ENCODE measurements around the gene SLC41A1.
A peak's percentile ranks its signal among the peaks of the same experiment; 100 is the strongest.

The SLC41A1 gene

GRCh38 chr1:205800427-205800826 lies 12.6 kb downstream of the SLC41A1 start:
- DNase-seq (ENCODE audit: low read depth) = no peak
- no peak overlapping the region for H3K4me3 ChIP-seq (ENCODE audit: low read depth, low read length)
- TF ChIP-seq CTCF (IDR thresholded peaks at IDR 0.05; ENCODE audit: insufficient read depth, low read depth, low read length, missing control alignments) = no peak

GRCh38 chr1:205798577-205798976 lies 14.4 kb downstream of the SLC41A1 start:
- DNase-seq (ENCODE audit: low read depth) = no peak
- no peak for TF ChIP-seq CTCF (IDR thresholded peaks at IDR 0.05; ENCODE audit: insufficient read depth, low read depth, low read length, missing control alignments)
- H3K4me3 ChIP-seq (ENCODE audit: low read depth, low read length) = no peak overlapping the region

GRCh38 chr1:205797168-205797567 lies 15.8 kb downstream of the SLC41A1 start:
- DNase-seq (ENCODE audit: low read depth) = no peak
- TF ChIP-seq CTCF (IDR thresholded peaks at IDR 0.05; ENCODE audit: insufficient read depth, low read depth, low read length, missing control alignments) = no peak
- H3K4me3 ChIP-seq (ENCODE audit: low read depth, low read length) = no peak overlapping the region

GRCh38 chr1:205794011-205794730 lies 18.8 kb downstream of the SLC41A1 start:
- DNase-seq (ENCODE audit: low read depth) = peak; percentile 35
- H3K4me3 ChIP-seq (ENCODE audit: low read depth, low read length) = no peak overlapping the region
- TF ChIP-seq CTCF (IDR thresholded peaks at IDR 0.05; ENCODE audit: insufficient read depth, low read depth, low read length, missing control alignments) = no peak

GRCh38 chr1:205792961-205793673 lies 19.9 kb downstream of the SLC41A1 start:
- no peak overlapping the region for H3K4me3 ChIP-seq (ENCODE audit: low read depth, low read length)
- no peak for TF ChIP-seq CTCF (IDR thresholded peaks at IDR 0.05; ENCODE audit: insufficient read depth, low read depth, low read length, missing control alignments)
- DNase-seq (ENCODE audit: low read depth) = no peak

- peak; percentile 42 for DNase-seq (ENCODE audit: low read depth)
- H3K4me3 ChIP-seq (ENCODE audit: low read depth, low read length) = no peak overlapping the region
- no peak for TF ChIP-seq CTCF (IDR thresholded peaks at IDR 0.05; ENCODE audit: insufficient read depth, low read depth, low read length, missing control alignments)
These were observed 20.5 kb downstream of the SLC41A1 start for GRCh38 chr1:205792481-205792881.
